Measurements from ENCODE around the gene PKP3.

GRCh38 chr11:380095-380480 is 13.9 kb upstream of the PKP3 start:
- TF ChIP-seq CTCF (optimal IDR thresholded peaks at IDR 0.05 in 1 of 3, IDR thresholded peaks at IDR 0.05 in 1 of 3, conservative IDR thresholded peaks at IDR 0.05 in 1 of 3; ENCODE audit: extremely low read depth in 1 of 3, insufficient read depth in 2 of 3, low read length in 3 of 3) (no peak), EZH2 (IDR thresholded peaks at IDR 0.05; ENCODE audit: low read length) (no peak)
